SK-N-SH (cell line): ENCODE data around the gene RAB1B. TPM values are rescaled to one million over a fixed set of nuclear protein-coding genes. Genes with fewer than 3 reads are reported as not detected.

Experiments used
- CTCF ChIA-PET: fragments of 300-600, 350-600 bp; formaldehyde crosslinking; extraction: SDS; loops from one replicate; lab custom pipeline; 2021; lab: Yijun Ruan, JAX
- POLR2A ChIA-PET: fragments of 350-600 bp; sonication (Branson Sonifier 250); formaldehyde crosslinking; extraction: SDS; loops from one replicate; lab custom pipeline; 2020; ENCODE audit warnings: antibody characterized with exemption, inconsistent platforms; lab: Yijun Ruan, JAX
- DNase-seq: peaks from one replicate; pipeline ENCODE4 v3.0.0; 2012
- H2AFZ ChIP-seq: fragments of 200-600 bp; sonication (generic); 2 replicates; pipeline ENCODE4 v1.8.1; 2016; ENCODE audit warnings: antibody characterized with exemption, mild to moderate bottlenecking, low read depth
- H3F3A ChIP-seq: fragments of 200-600 bp; sonication (generic); replicated peaks from 2 replicates; pipeline ENCODE3; 2016; ENCODE audit warnings: antibody characterized with exemption, mild to moderate bottlenecking; ENCODE audit not compliant: insufficient read depth
- H3K27ac ChIP-seq, 2 experiments: fragments of 200-500 bp in 1 of 2; fragments of 200-600 bp in 1 of 2; sonication (Bioruptor generic) in 1 of 2; sonication (generic), shearing (Covaris generic) in 1 of 2; 2 replicates each; pipeline versions ENCODE4 v1.5.1 to v1.6.1; 2014 to 2016; ENCODE audit warnings: low read depth in 2 of 2, inconsistent platforms in 1 of 2, low read length in 1 of 2, mild to moderate bottlenecking in 1 of 2, mixed read lengths in 1 of 2
- H3K27me3 ChIP-seq: fragments of 200-600 bp; sonication (generic), shearing (Covaris generic); 2 replicates; pipeline ENCODE4 v1.6.1; 2016; ENCODE audit warnings: mixed run types; ENCODE audit not compliant: insufficient read depth
- H3K36me3 ChIP-seq, 2 experiments: fragments of 200-500 bp in 1 of 2; fragments of 200-600 bp in 1 of 2; sonication (Bioruptor generic) in 1 of 2; sonication (generic) in 1 of 2; replicated peaks in 1 of 2; 2 replicates each; pipeline versions ENCODE3 to v1.5.1; 2014 to 2016; ENCODE audit warnings: low read length in 1 of 2, mild to moderate bottlenecking in 1 of 2; ENCODE audit not compliant: insufficient read depth in 2 of 2, control insufficient read depth in 1 of 2
- H3K4me1 ChIP-seq, 2 experiments: fragments of 200-500 bp in 1 of 2; fragments of 200-600 bp in 1 of 2; sonication (Bioruptor generic) in 1 of 2; sonication (generic), shearing (Covaris generic) in 1 of 2; 2 replicates each; pipeline versions ENCODE4 v1.5.1 to v1.6.1; 2014 to 2016; ENCODE audit warnings: low read depth in 1 of 2, low read length in 1 of 2, mixed run types in 1 of 2; ENCODE audit not compliant: insufficient read depth in 2 of 2, control insufficient read depth in 1 of 2
- H3K4me2 ChIP-seq: fragments of 200-600 bp; sonication (generic), shearing (Covaris generic); 2 replicates; pipeline ENCODE4 v1.6.1; 2017; ENCODE audit warnings: mixed run types
- H3K4me3 ChIP-seq, 2 experiments: fragments of 200-500 bp in 1 of 2; fragments of 200-600 bp in 1 of 2; sonication (Bioruptor generic) in 1 of 2; sonication (generic), shearing (Covaris generic) in 1 of 2; 2 replicates each; pipeline versions ENCODE4 v1.5.1 to v1.8.1; 2014 to 2016; ENCODE audit warnings: low read depth in 2 of 2, inconsistent platforms in 1 of 2, low read length in 1 of 2, mild to moderate bottlenecking in 1 of 2, mixed read lengths in 1 of 2, moderate library complexity in 1 of 2
- H3K79me2 ChIP-seq: fragments of 200-600 bp; sonication (generic); 2 replicates; pipeline ENCODE4 v1.8.1; 2017; ENCODE audit warnings: mild to moderate bottlenecking; ENCODE audit not compliant: insufficient read depth
- H3K9ac ChIP-seq: fragments of 200-600 bp; sonication (generic); 2 replicates; pipeline ENCODE4 v1.6.1; 2017; ENCODE audit warnings: mixed run types
- H3K9me2 ChIP-seq: fragments of 200-600 bp; sonication (generic); 2 replicates; pipeline ENCODE4 v1.6.1; 2017; ENCODE audit warnings: mixed run types
- H3K9me3 ChIP-seq: fragments of 200-600 bp; sonication (generic); 2 replicates; pipeline ENCODE4 v1.6.1; 2017; ENCODE audit warnings: mixed run types, mild to moderate bottlenecking, moderate library complexity
- H4K20me1 ChIP-seq: fragments of 200-600 bp; sonication (generic); 2 replicates; pipeline ENCODE4 v1.6.1; 2017; ENCODE audit warnings: mild to moderate bottlenecking, mixed run types; ENCODE audit not compliant: insufficient read depth
- CTCF ChIP-seq: fragments of 200-600 bp; sonication (generic); IDR thresholded peaks from 2 replicates; pipeline ENCODE4 v1.6.1; 2017; ENCODE audit warnings: antibody characterized with exemption, mild to moderate bottlenecking, moderate library complexity
- ELF1 ChIP-seq: IDR thresholded peaks from 2 replicates; pipeline ENCODE4 v1.4.0; 2012
- EP300 ChIP-seq, 2 experiments: IDR thresholded peaks; 2 replicates each; pipeline versions ENCODE4 v1.4.0 to v1.6.1; 2012; ENCODE audit warnings: borderline replicate concordance in 1 of 2, low read depth in 1 of 2, low read length in 1 of 2
- EZH2phosphoT487 ChIP-seq: fragments of 200-600 bp; sonication (generic); IDR thresholded peaks from 2 replicates; pipeline ENCODE4 v1.6.1; 2017; ENCODE audit warnings: low read depth, mixed run types, mild to moderate bottlenecking, antibody characterized with exemption, moderate library complexity, borderline replicate concordance
- FOSL2 ChIP-seq: IDR thresholded peaks from 2 replicates; pipeline ENCODE4 v1.4.0; 2012; ENCODE audit warnings: low read depth, mild to moderate bottlenecking, moderate library complexity, borderline replicate concordance
- FOXM1 ChIP-seq: IDR thresholded peaks from 2 replicates; pipeline ENCODE4 v1.4.0; 2012; ENCODE audit warnings: low read depth, mild to moderate bottlenecking
- GABPA ChIP-seq: IDR thresholded peaks from 2 replicates; pipeline ENCODE4 v1.4.0; 2012; ENCODE audit warnings: low read depth, mild to moderate bottlenecking
- GATA2 ChIP-seq: sonication (generic); formaldehyde crosslinking; IDR thresholded peaks from 2 replicates; pipeline ENCODE4 v1.5.0; 2020; ENCODE audit warnings: mild to moderate bottlenecking, missing genetic modification reagents
- JUND ChIP-seq: IDR thresholded peaks from 2 replicates; pipeline ENCODE4 v1.4.0; 2012
- MAX ChIP-seq: IDR thresholded peaks from 2 replicates; pipeline ENCODE4 v1.4.0; 2012; ENCODE audit warnings: low read depth
- MEF2A ChIP-seq: IDR thresholded peaks from 2 replicates; pipeline ENCODE4 v1.4.0; 2012; ENCODE audit warnings: low read depth, borderline replicate concordance
- NFIC ChIP-seq: IDR thresholded peaks from 2 replicates; pipeline ENCODE4 v1.4.0; 2012; ENCODE audit warnings: borderline replicate concordance
- NRF1 ChIP-seq: IDR thresholded peaks from 2 replicates; pipeline ENCODE4 v1.6.1; 2012; ENCODE audit warnings: low read depth, mild to moderate bottlenecking, low read length
- POLR2AphosphoS5 ChIP-seq: IDR thresholded peaks from 2 replicates; pipeline ENCODE4 v1.6.1; 2012; ENCODE audit warnings: low read depth, low read length
- RAD21 ChIP-seq: IDR thresholded peaks from 2 replicates; pipeline ENCODE4 v1.6.1; 2012; ENCODE audit warnings: mild to moderate bottlenecking, low read length
- REST ChIP-seq: IDR thresholded peaks from 2 replicates; pipeline ENCODE4 v1.6.1; 2012; ENCODE audit warnings: mild to moderate bottlenecking, low read depth, low read length, moderate library complexity
- RFX5 ChIP-seq: IDR thresholded peaks from 2 replicates; pipeline ENCODE4 v1.6.1; 2012; ENCODE audit warnings: mild to moderate bottlenecking, improper control_type of control experiment, low read length
- RXRA ChIP-seq: IDR thresholded peaks from 2 replicates; pipeline ENCODE4 v1.4.0; 2012; ENCODE audit warnings: low read depth, mild to moderate bottlenecking, borderline replicate concordance
- SIN3A ChIP-seq: IDR thresholded peaks from 2 replicates; pipeline ENCODE4 v1.6.1; 2012; ENCODE audit warnings: low read depth, mild to moderate bottlenecking, low read length, moderate library complexity, borderline replicate concordance
- SMC3 ChIP-seq: IDR thresholded peaks from 2 replicates; pipeline ENCODE4 v1.6.1; 2012; ENCODE audit warnings: low read depth, low read length, improper control_type of control experiment
- USF2 ChIP-seq: fragments of 150-350 bp; IDR thresholded peaks from 2 replicates; pipeline ENCODE4 v1.6.1; 2017; ENCODE audit warnings: antibody characterized with exemption, low read length, low read depth, borderline replicate concordance
- YY1 ChIP-seq: IDR thresholded peaks from 2 replicates; pipeline ENCODE4 v1.4.0; 2012; ENCODE audit warnings: low read depth, mild to moderate bottlenecking
- WGBS: methylation state at CpG from one replicate; pipeline ENCODE4 v1.1.6; 2017; ENCODE audit warnings: low lambda C conversion rate; 5-methylcytosine and 5-hydroxymethylcytosine counted together
- polyA plus RNA-seq, 3 experiments: library from polyadenylated mRNA; depleted of rRNA; stranded (reverse); fragments of >200 nt; gene quantifications; 2 replicates each; pipeline ENCODE4 v1.2.3, GENCODE V29; 2012

The RAB1B gene
- polyA plus RNA-seq, 1 of the 3 experiments (the other 2 are of a cell fraction) = 208 TPM

GRCh38 chr11:66302656-66303055 is 34.2 kb downstream of the RAB1B start:
- no peak for TF ChIP-seq FOXM1
- no peak for TF ChIP-seq MAX
- TF ChIP-seq RAD21 = no peak
- no peak for TF ChIP-seq EP300 (IDR thresholded peaks at IDR 0.05; ENCODE audit: borderline replicate concordance in 1 of 2, low read depth in 1 of 2, low read length in 1 of 2)
- no peak for TF ChIP-seq NFIC
- TF ChIP-seq GATA2 (CRISPR knock-in tag) = no peak
- TF ChIP-seq YY1 = no peak
- no peak for TF ChIP-seq JUND
- TF ChIP-seq USF2 = no peak
- no peak for TF ChIP-seq POLR2AphosphoS5
- TF ChIP-seq ELF1 = no peak
- TF ChIP-seq SMC3 = no peak
- no peaks in the 10 kb centered on the region for H3K9me3 ChIP-seq
- H3K9me2 ChIP-seq = no peaks in the 10 kb centered on the region
- DNase-seq = no peak
- H3K36me3 ChIP-seq = no peaks in the 10 kb centered on the region
- H3K27me3 ChIP-seq = no peaks in the 10 kb centered on the region
- H3K79me2 ChIP-seq = no peaks in the 10 kb centered on the region
- H4K20me1 ChIP-seq = no peaks in the 10 kb centered on the region
- H3F3A ChIP-seq = no peaks in the 10 kb centered on the region
- no peak overlapping the region for H3K4me3 ChIP-seq
- H3K4me1 ChIP-seq = no peaks in the 10 kb centered on the region
- no peak overlapping the region for H2AFZ ChIP-seq
- H3K4me2 ChIP-seq = no peak overlapping the region
- WGBS = 78% methylated on average over 12 of the region's 12 CpGs
- ChIA-PET CTCF (interaction anchor here (1.0 to 7.8 kb wide), 2 partner anchors 9 to 26 kb away, joined by 3 to 84 read pairs; no protein-coding TSS in a partner anchor), POLR2A (no interaction called here)
- H3K27ac ChIP-seq = no peak overlapping the region
- no peak overlapping the region for H3K9ac ChIP-seq

GRCh38 chr11:66309475-66309874 is 41.0 kb downstream of the RAB1B start:
- no peaks in the 10 kb centered on the region for H4K20me1 ChIP-seq
- H3K9ac ChIP-seq = no peak overlapping the region
- no peaks in the 10 kb centered on the region for H3K9me2 ChIP-seq
- 54% methylated on average over 3 of the region's 3 CpGs for WGBS
- no peaks in the 10 kb centered on the region for H3K36me3 ChIP-seq
- H3K79me2 ChIP-seq = no peaks in the 10 kb centered on the region
- H3K27me3 ChIP-seq = no peaks in the 10 kb centered on the region
- H3K4me1 ChIP-seq = peaks cover 11 to 23% of the 10 kb centered on the region in 2 experiments; a peak in 2 of 4 replicates
- TF ChIP-seq MEF2A (no peak), GABPA (no peak), RFX5 (no peak), SIN3A (no peak), CTCF (no peak), FOSL2 (no peak), NRF1 (no peak), RXRA (no peak), ELF1 (no peak), POLR2AphosphoS5 (no peak), REST (no peak), EZH2phosphoT487 (no peak)
- ChIA-PET CTCF (interaction anchor here (0.8 to 12.4 kb wide), 7 partner anchors 10 to 79 kb away, joined by 3 to 280 read pairs (median 46); partner anchors contain the start of genes B4GAT1, CNIH2 and RIN1), POLR2A (interaction anchor here (1.1 kb wide), 1 partner anchor 20 kb away, joined by 4 read pairs; no protein-coding TSS in a partner anchor)
- no peaks in the 10 kb centered on the region for H3K9me3 ChIP-seq
- H3K4me3 ChIP-seq = no peak overlapping the region
- DNase-seq = no peak
- no peak overlapping the region for H3K4me2 ChIP-seq
- peaks cover 15% of the 10 kb centered on the region for H3F3A ChIP-seq
- no peak overlapping the region for H2AFZ ChIP-seq
- H3K27ac ChIP-seq = no peak overlapping the region
